MM.1S (cell line): ENCODE measurements around the gene CEP192.
"Not testable (repeated sequence)": the region's sequence is repeated elsewhere in the genome, so short reads cannot be mapped to it uniquely, and the experiment has no call there.

Experiments
- DNase-seq: peaks from one replicate; pipeline ENCODE4 v3.0.0-alpha.2; 2015
- H2AFZ ChIP-seq: fragments of 300-600 bp; sonication (generic); 2 replicates; pipeline ENCODE4 v1.6.0; 2016; ENCODE audit warnings: antibody characterized with exemption, low read length
- H3F3A ChIP-seq: fragments of 300-600 bp; sonication (generic); 2 replicates; pipeline ENCODE4 v1.6.1; 2016; ENCODE audit warnings: mild to moderate bottlenecking, antibody characterized with exemption, low read length, moderate library complexity, mixed read lengths; ENCODE audit not compliant: insufficient read depth
- H3K27ac ChIP-seq: fragments of 300-600 bp; sonication (generic); 2 replicates; pipeline ENCODE4 v1.5.1; 2016; ENCODE audit warnings: mild to moderate bottlenecking, low read length
- H3K27me3 ChIP-seq: fragments of 300-600 bp; sonication (generic); replicated peaks from 2 replicates; pipeline ENCODE4 v1.6.0; 2016; ENCODE audit warnings: low read length; ENCODE audit not compliant: insufficient read depth
- H3K36me3 ChIP-seq: fragments of 300-600 bp; sonication (generic); replicated peaks from 2 replicates; pipeline ENCODE4 v1.6.1; 2016; ENCODE audit warnings: mild to moderate bottlenecking, low read length, mixed read lengths; ENCODE audit not compliant: insufficient read depth
- H3K4me1 ChIP-seq: fragments of 300-600 bp; sonication (generic); 2 replicates; pipeline ENCODE4 v1.6.1; 2016; ENCODE audit warnings: low read length, mixed read lengths
- H3K4me2 ChIP-seq: fragments of 300-600 bp; sonication (generic); 2 replicates; pipeline ENCODE4 v1.6.0; 2016; ENCODE audit warnings: low read depth, low read length
- H3K4me3 ChIP-seq: fragments of 300-600 bp; sonication (generic); 2 replicates; pipeline ENCODE4 v1.5.1; 2016; ENCODE audit warnings: low read length, mixed read lengths
- H3K79me2 ChIP-seq: fragments of 300-600 bp; sonication (generic); 2 replicates; pipeline ENCODE4 v1.6.1; 2016; ENCODE audit warnings: mixed run types, low read length, mixed read lengths
- H3K9ac ChIP-seq: fragments of 300-600 bp; sonication (generic); 2 replicates; pipeline ENCODE4 v1.6.1; 2016; ENCODE audit warnings: low read length, mixed read lengths
- H3K9me2 ChIP-seq: fragments of 300-600 bp; sonication (generic); replicated peaks from 2 replicates; pipeline ENCODE4 v1.6.1; 2016; ENCODE audit warnings: mild to moderate bottlenecking, low read length, mixed read lengths; ENCODE audit not compliant: insufficient read depth
- H3K9me3 ChIP-seq: fragments of 300-600 bp; sonication (generic); replicated peaks from 2 replicates; pipeline ENCODE4 v1.6.1; 2016; ENCODE audit warnings: mild to moderate bottlenecking, low read length, mixed read lengths; ENCODE audit not compliant: insufficient read depth
- H4K20me1 ChIP-seq: fragments of 300-600 bp; sonication (generic); 2 replicates; pipeline ENCODE4 v1.6.1; 2016; ENCODE audit warnings: mild to moderate bottlenecking, low read length, moderate library complexity, mixed read lengths; ENCODE audit not compliant: insufficient read depth
- CTCF ChIP-seq: fragments of 300-600 bp; sonication (generic); IDR thresholded peaks from 2 replicates; pipeline ENCODE4 v1.5.1; 2016; ENCODE audit warnings: antibody characterized with exemption, low read length, mixed read lengths
- EZH2 ChIP-seq: fragments of 300-600 bp; sonication (generic); optimal IDR thresholded peaks from 2 replicates; pipeline ENCODE3; 2017; ENCODE audit warnings: low read depth, mild to moderate bottlenecking, antibody characterized with exemption, low read length, mixed read lengths
- EZH2phosphoT487 ChIP-seq: fragments of 300-600 bp; sonication (generic); IDR thresholded peaks from 2 replicates; pipeline ENCODE4 v1.6.1; 2018; ENCODE audit warnings: antibody characterized with exemption, low read length

Gene CEP192

GRCh38 chr18:13077473-13077872, 86.3 kb downstream of the CEP192 start:
- 0 out of 2 replicates have a peak, but pooled peaks cover 3% of the 10 kb centered on the region for H4K20me1 ChIP-seq
- H3K36me3 ChIP-seq, result 0 out of 2 replicates have a peak, but pooled peaks cover 4% of the 10 kb centered on the region
- no peaks in the 10 kb centered on the region for H3K27me3 ChIP-seq
- no peaks in the 10 kb centered on the region for H3K9me2 ChIP-seq
- no peak overlapping the region for H2AFZ ChIP-seq
- H3K9ac ChIP-seq, result no peak overlapping the region
- no peak overlapping the region for H3K4me3 ChIP-seq
- H3K4me1 ChIP-seq, result no peaks in the 10 kb centered on the region
- no peaks in the 10 kb centered on the region for H3K79me2 ChIP-seq
- no peaks in the 10 kb centered on the region for H3K9me3 ChIP-seq
- no peaks in the 10 kb centered on the region for H3F3A ChIP-seq
- no peak overlapping the region for H3K4me2 ChIP-seq
- TF ChIP-seq EZH2phosphoT487 (no peak), CTCF (no peak), EZH2 (no peak)
- no peak overlapping the region for H3K27ac ChIP-seq
- no peak for DNase-seq

- H3K27me3 ChIP-seq, H3K79me2 ChIP-seq, H3K4me2 ChIP-seq, H2AFZ ChIP-seq, H3K27ac ChIP-seq, H3K9me2 ChIP-seq, H3K9me3 ChIP-seq, H4K20me1 ChIP-seq, H3K4me3 ChIP-seq, H3K36me3 ChIP-seq, H3K4me1 ChIP-seq, DNase-seq, H3F3A ChIP-seq, H3K9ac ChIP-seq: not testable (repeated sequence)
These were observed 86.9 kb downstream of the CEP192 start for GRCh38 chr18:13078065-13078464.

GRCh38 chr18:13086906-13087305, 95.7 kb downstream of the CEP192 start:
- H3K36me3 ChIP-seq, result no peaks in the 10 kb centered on the region; the same call in 1 of the 2 replicates
- TF ChIP-seq EZH2phosphoT487 (no peak), EZH2 (no peak), CTCF (no peak)
- DNase-seq, result no peak

GRCh38 chr18:13095466-13095865, 104.3 kb downstream of the CEP192 start:
- no peak for DNase-seq
- no peaks in the 10 kb centered on the region for H3K79me2 ChIP-seq
- no peaks in the 10 kb centered on the region for H3K27me3 ChIP-seq
- H3K9ac ChIP-seq, result no peak overlapping the region
- H3K36me3 ChIP-seq, result 0 out of 2 replicates have a peak, but pooled peaks cover 11% of the 10 kb centered on the region
- no peaks in the 10 kb centered on the region for H3K4me1 ChIP-seq
- no peaks in the 10 kb centered on the region for H3F3A ChIP-seq
- TF ChIP-seq EZH2phosphoT487 (no peak), EZH2 (no peak), CTCF (no peak)
- no peak overlapping the region for H2AFZ ChIP-seq
- no peaks in the 10 kb centered on the region for H3K9me2 ChIP-seq
- H3K4me2 ChIP-seq, result no peak overlapping the region
- H4K20me1 ChIP-seq, result no peaks in the 10 kb centered on the region
- no peak overlapping the region for H3K27ac ChIP-seq
- H3K4me3 ChIP-seq, result no peak overlapping the region
- H3K9me3 ChIP-seq, result no peaks in the 10 kb centered on the region

More at GRCh38 chr18:13086906-13087305, 95.7 kb downstream of the CEP192 start:
- Histone ChIP-seq H3K9ac (no peak overlapping the region), H3K27me3 (no peaks in the 10 kb centered on the region), H3K4me3 (no peak overlapping the region), H3K27ac (no peak overlapping the region), H3K9me3 (no peaks in the 10 kb centered on the region), H4K20me1 (no peaks in the 10 kb centered on the region), H3K4me2 (no peak overlapping the region), H3F3A (no peaks in the 10 kb centered on the region), H3K4me1 (no peaks in the 10 kb centered on the region), H3K79me2 (no peaks in the 10 kb centered on the region), H2AFZ (no peak overlapping the region), H3K9me2 (no peaks in the 10 kb centered on the region)
